PC-9 (cell line): ENCODE data around the gene PEX14. TPM values are rescaled to one million over a fixed set of nuclear protein-coding genes. Genes with fewer than 3 reads are reported as not detected.

Source experiments
- BruUV-seq: library from RNA; stranded (reverse); fragments of 400-500 nt; replicated peaks from 2 replicates; lab custom pipeline; 2021; lab: Mats Ljungman, UMichigan
- CTCF ChIA-PET: fragments of 300-600 bp; sonication (Branson Sonifier 250); formaldehyde crosslinking; loops from one replicate; lab custom pipeline; 2022; ENCODE audit warnings: antibody characterized with exemption; lab: Charles Lee
- POLR2A ChIA-PET: fragments of 300-600 bp; sonication (Branson Sonifier 250); formaldehyde crosslinking; loops from one replicate; lab custom pipeline; 2022; ENCODE audit warnings: antibody characterized with exemption; ENCODE audit not compliant: unreplicated experiment; lab: Charles Lee
- DNase-seq, 2 experiments: peaks; one replicate each; pipeline versions ENCODE4 v3.0.0 to v3.0.0-alpha.2; 2015 to 2022; ENCODE audit warnings: mixed read lengths in 1 of 2
- H2AFZ ChIP-seq: fragments of 200-600 bp; sonication (generic); 2 replicates; pipeline ENCODE4 v1.8.1; 2017; ENCODE audit warnings: antibody characterized with exemption
- H3F3A ChIP-seq: fragments of 200-600 bp; sonication (generic); 2 replicates; pipeline ENCODE4 v1.8.1; 2017; ENCODE audit warnings: antibody characterized with exemption, mild to moderate bottlenecking, low read depth; ENCODE audit not compliant: insufficient read depth
- H3K27ac ChIP-seq: fragments of 200-600 bp; sonication (generic); 2 replicates; pipeline ENCODE4 v1.6.1; 2016; ENCODE audit warnings: mixed run types
- H3K27me3 ChIP-seq: fragments of 200-600 bp; sonication (generic); 2 replicates; pipeline ENCODE4 v1.6.1; 2016; ENCODE audit warnings: low read depth, mixed run types; ENCODE audit not compliant: insufficient read depth
- H3K36me3 ChIP-seq: fragments of 200-600 bp; sonication (generic); 2 replicates; pipeline ENCODE4 v1.6.1; 2016; ENCODE audit warnings: low read depth, mixed run types
- H3K4me1 ChIP-seq: fragments of 200-600 bp; sonication (generic); replicated peaks from 2 replicates; pipeline ENCODE4 v1.6.1; 2016; ENCODE audit warnings: mixed run types; ENCODE audit not compliant: insufficient read depth
- H3K4me2 ChIP-seq: fragments of 200-600 bp; sonication (generic); 2 replicates; pipeline ENCODE4 v1.6.1; 2017; ENCODE audit warnings: mixed run types
- H3K4me3 ChIP-seq: fragments of 200-600 bp; sonication (generic); 2 replicates; pipeline ENCODE4 v1.6.1; 2016; ENCODE audit warnings: mixed run types
- H3K79me2 ChIP-seq: fragments of 200-600 bp; sonication (generic); 2 replicates; pipeline ENCODE4 v1.6.1; 2017; ENCODE audit warnings: low read depth, mixed run types
- H3K9me2 ChIP-seq: fragments of 200-600 bp; sonication (generic); 2 replicates; pipeline ENCODE4 v1.8.1; 2017; ENCODE audit warnings: mild to moderate bottlenecking; ENCODE audit not compliant: insufficient read depth
- H3K9me3 ChIP-seq: fragments of 200-600 bp; sonication (generic); 2 replicates; pipeline ENCODE4 v1.8.1; 2016; ENCODE audit warnings: low read depth; ENCODE audit not compliant: insufficient read depth
- H4K20me1 ChIP-seq: fragments of 200-600 bp; sonication (generic); 2 replicates; pipeline ENCODE4 v1.8.1; 2017; ENCODE audit not compliant: insufficient read depth
- CTCF ChIP-seq: fragments of 200-600 bp; sonication (generic); conservative IDR thresholded peaks from 2 replicates; pipeline ENCODE4 v1.6.1; 2017; ENCODE audit warnings: mixed run types, antibody characterized with exemption, mild to moderate bottlenecking, moderate library complexity
- EZH2 ChIP-seq: fragments of 200-600 bp; sonication (generic); IDR thresholded peaks from 2 replicates; pipeline ENCODE4 v1.8.0; 2017; ENCODE audit warnings: antibody characterized with exemption, low read depth
- intact Hi-C: fragments of 100-400 bp; cut with micrococcal nuclease; formaldehyde crosslinking; loops from one replicate; pipeline ENCODE4 v1.10.0; 2022; ENCODE audit not compliant: unreplicated experiment
- total RNA-seq: library from RNA; stranded (reverse); gene quantifications from 2 replicates; pipeline ENCODE4 v1.2.3, GENCODE V29; 2021

PEX14 gene
- total RNA-seq, 1 experiment from 2014 or later, result 28.3 TPM

DNA sequence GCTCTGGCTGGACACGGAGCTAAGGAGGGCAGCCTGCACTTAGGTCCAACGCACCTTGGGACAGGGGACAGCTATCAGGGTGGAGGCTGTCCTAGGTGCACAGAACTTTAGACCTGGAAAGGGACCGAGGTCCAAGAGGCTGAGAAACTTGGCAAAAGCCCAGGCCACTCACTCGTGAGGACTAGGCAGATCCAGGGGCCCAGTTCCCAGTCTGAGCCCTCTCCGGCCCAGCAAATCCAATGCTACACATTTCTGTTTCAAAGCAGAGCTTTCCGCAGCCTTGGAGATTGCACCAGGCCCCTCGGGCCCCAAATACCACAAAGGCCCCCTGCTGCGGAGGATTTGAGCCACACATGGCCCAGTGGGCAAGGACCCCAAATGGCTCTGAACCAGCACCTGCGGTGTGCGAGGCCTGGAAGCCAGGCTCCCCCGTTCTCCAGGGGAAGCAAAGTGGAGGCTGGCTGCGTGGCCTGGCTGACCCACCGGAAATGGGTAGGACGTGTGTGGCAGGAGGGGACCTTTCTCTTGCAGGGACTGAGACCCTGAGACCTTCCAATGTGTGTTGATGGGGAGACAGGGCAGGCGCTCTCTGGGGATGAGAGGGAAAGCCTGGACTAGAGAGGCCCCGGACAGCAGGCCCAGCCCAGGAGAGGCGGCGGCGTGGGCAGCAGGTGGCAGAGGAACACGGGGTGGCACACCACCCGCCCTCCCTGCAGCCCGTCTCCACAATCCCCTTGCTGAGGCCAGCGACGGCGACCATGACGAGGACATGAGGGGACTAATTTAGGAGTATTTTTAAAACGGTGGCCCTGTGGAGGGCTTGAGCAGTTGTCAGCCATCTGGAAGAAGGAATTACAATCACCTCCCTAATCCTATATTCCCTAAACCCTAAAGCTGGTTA lies 203.0 kb downstream of the PEX14 start:
- no peak for TF ChIP-seq EZH2
- TF ChIP-seq CTCF, result no peak
- H3K4me3 ChIP-seq, result no peak overlapping the region
- H3K9me3 ChIP-seq, result no peaks in the 10 kb centered on the region
- H3K27me3 ChIP-seq, result no peaks in the 10 kb centered on the region
- BruUV-seq, result no TSS peak
- no peaks in the 10 kb centered on the region for H3K36me3 ChIP-seq
- H3K4me1 ChIP-seq, result no peaks in the 10 kb centered on the region
- H4K20me1 ChIP-seq, result no peaks in the 10 kb centered on the region
- H3K27ac ChIP-seq, result no peak overlapping the region
- ChIA-PET CTCF (no interaction called here), POLR2A (interaction anchor here (0.6 kb wide), 1 partner anchor 156 kb away, joined by 16 read pairs; no protein-coding TSS in a partner anchor)
- H2AFZ ChIP-seq, result no peak overlapping the region
- no peak overlapping the region for H3K4me2 ChIP-seq
- no peaks in the 10 kb centered on the region for H3K9me2 ChIP-seq
- no peak for DNase-seq
- intact Hi-C loops, result no loop called here
- no peaks in the 10 kb centered on the region for H3K79me2 ChIP-seq
- H3F3A ChIP-seq, result no peaks in the 10 kb centered on the region

- no peak overlapping the region for H3K4me3 ChIP-seq
- intact Hi-C loops, result no loop called here
- H3K27me3 ChIP-seq, result no peaks in the 10 kb centered on the region
- ChIA-PET CTCF (no interaction called here), POLR2A (interaction anchor here (0.6 kb wide), 1 partner anchor 157 kb away, joined by 16 read pairs; no protein-coding TSS in a partner anchor)
- DNase-seq, result no peak
- no peaks in the 10 kb centered on the region for H3F3A ChIP-seq
- no peaks in the 10 kb centered on the region for H4K20me1 ChIP-seq
- no peak overlapping the region for H3K27ac ChIP-seq
- no peak overlapping the region for H2AFZ ChIP-seq
- no peaks in the 10 kb centered on the region for H3K9me3 ChIP-seq
- no peaks in the 10 kb centered on the region for H3K36me3 ChIP-seq
- BruUV-seq, result no TSS peak
- no peaks in the 10 kb centered on the region for H3K79me2 ChIP-seq
- H3K4me1 ChIP-seq, result no peaks in the 10 kb centered on the region
- no peak for TF ChIP-seq EZH2
- H3K9me2 ChIP-seq, result no peaks in the 10 kb centered on the region
- no peak overlapping the region for H3K4me2 ChIP-seq
Observed at GRCh38 chr1:10678402-10678801, 203.7 kb downstream of the PEX14 start.

- POLR2A ChIA-PET, result interaction anchor here (0.6 kb wide), 1 partner anchor 158 kb away, joined by 16 read pairs; no protein-coding TSS in a partner anchor
- Histone ChIP-seq H3K9me3 (no peaks in the 10 kb centered on the region), H3F3A (no peaks in the 10 kb centered on the region), H3K4me2 (no peak overlapping the region), H3K27me3 (no peaks in the 10 kb centered on the region), H3K36me3 (no peaks in the 10 kb centered on the region), H4K20me1 (no peaks in the 10 kb centered on the region), H3K27ac (no peak overlapping the region), H3K4me3 (no peak overlapping the region), H3K4me1 (no peaks in the 10 kb centered on the region), H3K9me2 (no peaks in the 10 kb centered on the region), H2AFZ (no peak overlapping the region), H3K79me2 (no peaks in the 10 kb centered on the region)
- no TSS peak for BruUV-seq
- intact Hi-C loops, result loop anchor here (1.0 kb wide), 1 partner anchor 117 kb away; the partner anchor contains the start of gene CASZ1
- DNase-seq, result no peak
- TF ChIP-seq EZH2 (no peak), CTCF (no peak)
- CTCF ChIA-PET, result no interaction called here
Observed at GRCh38 chr1:10678852-10679251, 204.1 kb downstream of the PEX14 start.
